HG02973 (cell line): ENCODE results near the gene ZNF546.
"Not testable (repeated sequence)": the region's sequence is repeated elsewhere in the genome, so short reads cannot be mapped to it uniquely, and the experiment has no call there.

Source experiments
- ATAC-seq: cut with Tn5 transposase; IDR thresholded peaks from one replicate; pipeline ENCODE4 v1.9.1; 2021; ENCODE audit warnings: moderate library complexity; ENCODE audit not compliant: unreplicated experiment

ZNF546 gene

GRCh38 chr19:39983695-39984300 lies 13.1 kb upstream of the ZNF546 start:
- ATAC-seq: no peak

- no peak for ATAC-seq
These were observed 10.2 kb upstream of the ZNF546 start for GRCh38 chr19:39986643-39987042.

GRCh38 chr19:39987167-39987566 lies 9.7 kb upstream of the ZNF546 start:
- ATAC-seq: no peak

GRCh38 chr19:39987596-39987995 lies 9.3 kb upstream of the ZNF546 start:
- no peak for ATAC-seq

GRCh38 chr19:39993605-39994004 lies 3.3 kb upstream of the ZNF546 start:
- ATAC-seq: no peak

GRCh38 chr19:39994361-39994760 lies 2.5 kb upstream of the ZNF546 start:
- no peak for ATAC-seq

- ATAC-seq: no peak
These were observed 1.1 kb upstream of the ZNF546 start for GRCh38 chr19:39995794-39996193.

GRCh38 chr19:39996218-39996810 lies 546 bp upstream of the ZNF546 start:
- no peak for ATAC-seq

GRCh38 chr19:39997638-39998216 lies 867 bp downstream of the ZNF546 start:
- ATAC-seq: no peak

- no peak for ATAC-seq
These were observed 1.6 kb downstream of the ZNF546 start for GRCh38 chr19:39998501-39998900.

GRCh38 chr19:40005691-40006272 lies 8.9 kb downstream of the ZNF546 start:
- no peak for ATAC-seq

GRCh38 chr19:40006273-40006691 lies 9.4 kb downstream of the ZNF546 start:
- ATAC-seq: no peak

GRCh38 chr19:40009674-40010073 lies 12.8 kb downstream of the ZNF546 start:
- no peak for ATAC-seq

GRCh38 chr19:40013991-40014390 lies 17.1 kb downstream of the ZNF546 start:
- ATAC-seq: no peak

GRCh38 chr19:40023969-40024368 lies 27.1 kb downstream of the ZNF546 start:
- ATAC-seq: no peak

GRCh38 chr19:40025938-40026596 lies 29.2 kb downstream of the ZNF546 start:
- ATAC-seq: no peak

- no peak for ATAC-seq
These were observed 29.7 kb downstream of the ZNF546 start for GRCh38 chr19:40026597-40026970.

- no peak for ATAC-seq
These were observed 37.2 kb downstream of the ZNF546 start for GRCh38 chr19:40033989-40034560.

- ATAC-seq: no peak
These were observed 39.1 kb downstream of the ZNF546 start for GRCh38 chr19:40035996-40036395.

- not testable (repeated sequence) for ATAC-seq
These were observed 41.2 kb downstream of the ZNF546 start for GRCh38 chr19:40038047-40038446.

GRCh38 chr19:40041718-40042117 lies 44.9 kb downstream of the ZNF546 start:
- ATAC-seq: not testable (repeated sequence)
